NCI-H2227 (cell line): Measurements from ENCODE around the gene G0S2.

Source experiments
- DNase-seq: peaks from one replicate; lab custom pipeline; 2025; ENCODE audit not compliant: unreplicated experiment; lab: John Stamatoyannopoulos, UW

The G0S2 gene

GRCh38 chr1:209648346-209648745 is 26.9 kb upstream of the G0S2 start:
- no peak for DNase-seq

- no peak for DNase-seq
Measured at GRCh38 chr1:209648931-209649776, 26.1 kb upstream of the G0S2 start.

DNA sequence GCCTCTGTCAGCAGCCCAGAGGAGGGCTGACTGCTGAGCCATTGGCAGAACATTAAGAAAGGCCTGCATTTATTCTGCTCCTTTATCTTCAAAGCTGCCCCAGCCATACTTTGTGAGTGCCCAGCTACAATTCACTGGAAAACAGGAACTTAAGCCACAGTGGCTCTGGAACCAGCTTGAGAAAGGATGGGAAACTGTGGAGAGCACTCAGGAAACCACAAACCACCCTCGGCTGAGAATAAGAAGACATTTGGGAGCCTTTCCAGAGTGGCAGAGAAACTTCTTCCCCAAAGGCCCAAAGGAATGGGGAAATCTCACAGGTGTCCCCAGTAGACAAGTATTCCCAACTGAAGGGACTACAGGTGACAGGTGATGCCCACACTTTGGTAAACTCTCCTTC is 24.8 kb upstream of the G0S2 start:
- no peak for DNase-seq

GRCh38 chr1:209651138-209651587 is 24.0 kb upstream of the G0S2 start:
- no peak for DNase-seq

GRCh38 chr1:209652121-209652735 is 23.0 kb upstream of the G0S2 start, which contains the start of gene LAMB3:
Gene LAMB3 (minus strand): TSS chr1:209652425. CDS start chr1:209650944, 1,481 bp downstream.
- DNase-seq, result no peak

GRCh38 chr1:209652873-209653401 is 22.3 kb upstream of the G0S2 start:
- no peak for DNase-seq

GRCh38 chr1:209653915-209654351 is 21.3 kb upstream of the G0S2 start:
- no peak for DNase-seq

- no peak for DNase-seq
Measured at GRCh38 chr1:209655411-209656231, 19.6 kb upstream of the G0S2 start.

DNA sequence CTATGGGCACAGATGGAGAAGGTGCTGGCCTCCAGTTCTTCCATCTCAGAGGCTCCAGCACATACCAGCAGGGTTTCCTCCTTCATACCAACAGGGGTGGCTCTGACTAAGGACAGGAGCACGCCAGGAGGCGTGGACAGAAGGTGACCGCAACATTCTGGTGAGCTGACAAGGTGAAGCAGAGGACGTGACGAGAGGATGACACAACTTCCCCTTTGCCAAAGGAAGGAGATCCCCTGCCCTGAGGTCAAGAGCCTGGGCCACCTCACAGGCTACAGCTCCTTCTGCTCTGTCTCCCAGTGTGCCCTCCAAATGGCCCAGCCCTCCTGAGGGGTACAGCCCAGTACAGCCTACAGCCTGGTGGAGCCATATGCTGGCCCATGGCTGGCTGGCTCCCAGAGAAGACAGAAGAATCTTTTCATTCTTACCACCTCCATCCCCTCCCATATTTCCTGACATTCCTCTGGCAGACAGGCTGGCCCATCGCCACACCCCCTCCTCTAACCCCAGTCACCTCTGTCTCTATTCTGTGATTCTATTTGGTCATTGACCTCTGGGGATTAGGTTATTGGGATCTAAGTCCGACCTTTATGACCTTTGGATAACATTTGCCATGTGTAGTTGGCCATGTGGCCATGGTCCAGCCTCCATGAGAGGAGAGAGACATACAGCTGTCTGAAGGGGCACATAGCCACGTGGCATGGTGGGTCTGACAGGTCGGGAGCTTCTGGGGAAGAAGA is 17.9 kb upstream of the G0S2 start:
- DNase-seq, result no peak

DNA sequence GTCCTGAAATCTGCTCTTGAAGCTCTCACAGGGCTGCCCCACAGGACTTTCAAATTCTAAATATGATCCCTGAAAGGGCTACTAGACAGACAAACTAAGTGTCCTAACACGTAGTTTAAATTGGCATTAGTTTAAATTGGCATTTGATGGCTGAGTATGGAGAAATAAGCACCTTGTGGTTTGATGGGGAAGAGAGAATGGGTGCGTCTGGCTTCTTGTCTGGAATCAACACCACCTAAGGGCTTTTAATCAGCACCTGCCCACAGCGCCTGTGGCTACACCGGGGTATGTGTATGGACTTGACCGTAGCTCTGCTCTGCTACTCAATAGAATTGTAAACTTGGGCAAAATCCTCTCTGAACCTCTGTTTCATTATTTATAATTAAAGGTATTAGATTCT is 17.3 kb upstream of the G0S2 start:
- no peak for DNase-seq

- DNase-seq, result no peak
Measured at GRCh38 chr1:209659909-209660308, 15.3 kb upstream of the G0S2 start.

DNA sequence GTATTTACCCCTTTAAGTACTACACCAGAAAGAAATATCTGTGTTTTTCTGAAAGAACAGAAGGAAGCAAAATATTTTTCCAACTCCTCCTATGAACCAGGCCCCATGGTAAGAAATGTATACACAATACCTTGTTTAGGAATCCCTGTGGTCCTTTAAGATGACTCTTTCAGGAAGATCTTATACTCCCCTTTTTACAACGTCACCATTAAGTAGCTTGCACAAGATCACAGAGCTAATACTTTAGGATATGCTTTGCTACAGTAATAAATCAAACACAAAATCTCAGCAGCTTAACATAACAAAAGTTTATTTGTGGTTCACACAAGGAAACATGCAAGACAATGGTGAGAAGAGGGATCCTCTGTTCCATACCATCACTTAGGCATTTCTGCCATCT is 14.1 kb upstream of the G0S2 start:
- DNase-seq, result no peak

- DNase-seq, result no peak
Measured at GRCh38 chr1:209662879-209663327, 12.3 kb upstream of the G0S2 start.

DNA sequence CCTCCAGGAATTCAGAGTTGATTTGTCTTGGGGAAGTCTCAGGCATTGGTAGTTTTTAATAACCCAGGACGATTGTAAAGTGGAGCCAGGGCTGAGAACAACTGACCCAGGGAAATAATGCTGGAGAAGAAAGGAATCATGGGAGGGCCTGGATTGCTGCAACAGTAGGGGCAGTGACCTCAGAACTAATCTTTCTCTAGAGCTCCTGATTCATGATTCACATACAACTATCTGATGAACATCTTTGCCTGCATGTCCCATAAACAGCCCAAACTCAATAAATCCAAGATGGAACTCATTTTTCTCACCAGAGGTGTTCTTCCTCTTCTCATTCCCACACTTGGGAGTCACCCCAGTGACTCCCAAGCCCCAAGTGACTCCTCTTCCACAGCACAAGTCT is 8.1 kb upstream of the G0S2 start:
- DNase-seq, result no peak

GRCh38 chr1:209667708-209668107 is 7.5 kb upstream of the G0S2 start:
- no peak for DNase-seq

DNA sequence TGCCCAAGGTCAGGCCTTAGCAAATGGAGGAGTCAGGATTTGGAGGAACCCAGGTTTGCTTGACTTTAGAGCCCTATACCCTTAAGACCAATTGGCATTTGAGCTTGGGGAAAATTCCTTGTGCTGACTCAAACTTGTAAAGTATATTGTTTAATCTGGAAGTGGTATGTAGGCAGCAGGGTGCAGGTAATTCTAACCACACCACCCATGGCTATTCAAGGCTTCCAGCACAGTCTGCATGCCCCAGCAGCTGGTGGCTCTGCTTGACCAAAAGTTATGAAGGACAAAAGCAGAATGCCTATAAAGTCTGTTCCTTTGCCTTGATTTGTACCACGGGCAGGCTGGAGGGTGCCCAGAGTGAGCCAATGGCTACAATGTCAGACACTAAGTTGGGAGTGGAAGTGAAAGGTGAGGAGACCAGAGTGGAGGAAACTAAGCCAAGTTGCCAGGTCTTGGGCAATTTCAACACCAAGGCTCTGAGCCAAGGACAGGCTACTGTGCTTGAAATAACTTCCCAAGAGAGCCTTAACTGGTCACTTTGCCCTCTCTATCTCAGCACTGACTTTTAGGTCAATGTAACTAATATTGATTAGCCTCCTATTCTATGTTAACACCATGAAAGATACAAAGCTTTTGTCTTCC is 4.7 kb upstream of the G0S2 start:
- DNase-seq, result no peak

- no peak for DNase-seq
Measured at GRCh38 chr1:209672705-209673630, 2.2 kb upstream of the G0S2 start.

GRCh38 chr1:209673631-209674417 is 1.4 kb upstream of the G0S2 start:
- no peak for DNase-seq
